CD4-positive, alpha-beta T cell treated with Interleukin-2 at 100 ng/mL for 4 hours (primary cell): Measurements from ENCODE around the gene UGT8.

Source experiments
- DNase-seq: peaks from one replicate; pipeline ENCODE4 v3.0.0-alpha.2; 2020; ENCODE audit warnings: low spot score

UGT8 gene

GRCh38 chr4:114691865-114692264 lies 93.3 kb downstream of the UGT8 start:
- DNase-seq: no peak

- no peak for DNase-seq
Measured at GRCh38 chr4:114692958-114693357, 94.4 kb downstream of the UGT8 start.

DNA sequence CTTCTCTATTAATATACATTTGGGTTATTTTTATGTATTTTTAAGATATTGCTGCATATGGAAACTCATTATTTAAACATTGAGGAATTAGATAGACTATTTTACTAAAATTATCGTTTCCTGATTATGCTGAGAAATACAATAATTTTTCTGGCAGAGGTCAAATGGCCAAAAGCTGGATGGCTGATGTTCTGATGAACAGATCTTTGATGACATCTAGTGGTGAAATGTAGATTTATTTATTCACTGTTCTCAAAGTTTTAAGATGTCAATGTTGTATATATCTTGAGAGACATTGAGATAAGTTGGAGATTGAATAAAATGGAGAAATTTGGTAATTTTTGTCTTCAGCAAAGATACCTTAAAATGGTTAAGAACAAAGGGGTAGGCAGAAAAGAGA lies 96.2 kb downstream of the UGT8 start:
- DNase-seq: peak; percentile 19

GRCh38 chr4:114698231-114698630 lies 99.6 kb downstream of the UGT8 start:
- DNase-seq: no peak

DNA sequence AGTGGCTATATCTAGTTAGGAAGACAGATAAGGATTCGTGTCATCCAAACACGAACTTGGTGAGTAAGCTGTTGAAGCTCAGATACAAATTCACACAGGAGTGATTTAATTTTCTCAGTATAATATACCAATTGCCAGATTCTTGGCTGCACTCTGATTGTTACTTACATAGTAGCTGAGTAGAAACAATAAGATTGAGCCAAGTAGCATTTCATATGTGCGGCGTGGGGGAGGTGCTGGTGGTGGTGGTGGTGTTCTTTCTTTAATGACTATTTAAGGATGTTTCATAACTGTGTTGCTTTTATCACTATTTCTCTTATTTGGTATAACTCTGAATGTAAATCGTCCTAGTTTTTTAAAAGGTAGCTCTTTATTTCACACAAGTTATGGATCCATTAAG lies 102.9 kb downstream of the UGT8 start:
- DNase-seq: no peak

DNA sequence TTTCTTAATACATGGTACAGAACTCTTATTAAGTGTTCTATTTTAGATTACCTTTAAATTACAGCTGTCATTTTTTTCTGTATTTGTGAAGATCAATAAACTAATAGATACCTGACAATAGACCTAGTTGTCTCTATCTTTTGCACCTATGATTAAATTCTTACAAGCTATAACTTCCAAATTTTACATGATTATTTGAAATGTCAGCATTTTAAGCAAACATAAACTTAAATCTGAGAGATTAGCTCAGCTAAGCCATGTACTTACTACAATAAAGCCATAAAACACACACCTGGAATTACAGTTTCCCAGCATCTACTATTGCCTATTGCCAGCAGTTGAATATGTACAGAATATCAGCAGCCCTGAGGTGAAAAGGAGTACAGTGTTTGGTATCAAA lies 118.8 kb downstream of the UGT8 start:
- no peak for DNase-seq

DNA sequence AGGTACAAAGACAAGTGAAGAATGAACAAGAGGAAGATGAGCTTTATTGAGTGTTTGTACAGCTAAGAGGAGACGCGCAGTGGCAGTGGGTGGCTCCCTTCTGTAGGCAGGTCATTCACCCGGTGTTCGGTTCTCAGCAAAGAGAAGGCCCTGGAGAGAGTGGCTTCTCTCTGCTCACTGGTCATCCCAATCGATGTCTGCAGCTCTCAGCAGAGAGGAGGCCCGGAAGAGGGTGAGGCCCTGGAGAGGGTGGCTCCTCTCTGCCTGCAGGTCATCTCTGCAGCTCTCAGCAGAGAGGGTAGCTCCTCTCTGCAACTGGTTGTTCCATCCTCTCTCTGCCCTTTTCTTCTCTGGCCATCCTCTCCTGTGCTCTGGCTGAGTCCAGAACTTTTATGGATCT lies 126.5 kb downstream of the UGT8 start:
- no peak for DNase-seq

- DNase-seq: no peak
Measured at GRCh38 chr4:114727461-114727860, 128.9 kb downstream of the UGT8 start.
